Upper lobe of right lung (tissue), 1 donor: ENCODE results near the gene CDKN2AIPNL. TPM values are rescaled to one million over a fixed set of nuclear protein-coding genes. Genes with fewer than 3 reads are reported as not detected.

Source experiments
- ATAC-seq: fragments of 200-7000 bp; cut with Tn5 transposase; one replicate; pipeline ENCODE4 v1.9.1; 2020; ENCODE audit warnings: mild to moderate bottlenecking, moderate library complexity
- DNase-seq: peaks from one replicate; pipeline ENCODE4 v3.0.0-alpha.2; 2020
- H3K27ac ChIP-seq: fragments of 200-600 bp; one replicate; pipeline ENCODE4 v1.8.0; 2022
- H3K27me3 ChIP-seq: fragments of 200-600 bp; one replicate; pipeline ENCODE4 v1.8.0; 2022; ENCODE audit warnings: mild to moderate bottlenecking
- H3K36me3 ChIP-seq: fragments of 200-600 bp; one replicate; pipeline ENCODE4 v1.8.0; 2022
- H3K4me1 ChIP-seq: fragments of 200-600 bp; one replicate; pipeline ENCODE4 v1.8.0; 2022
- H3K4me3 ChIP-seq: fragments of 200-600 bp; one replicate; pipeline ENCODE4 v1.8.0; 2022; ENCODE audit warnings: mild to moderate bottlenecking
- H3K9me3 ChIP-seq: fragments of 200-600 bp; one replicate; pipeline ENCODE4 v1.8.0; 2022
- CTCF ChIP-seq: fragments of 200-600 bp; IDR thresholded peaks from one replicate; pipeline ENCODE4 v1.8.0; 2022; ENCODE audit warnings: antibody characterized with exemption
- intact Hi-C: fragments of 100-400 bp; cut with DNase I; formaldehyde crosslinking; loops from one replicate; pipeline ENCODE4 v1.11.0; 2022
- total RNA-seq: library from RNA; stranded (reverse); fragmentation: NEBNext Ultra II Directional; extraction: Animal tissue kit (Norgen Biotek cat#: 25700); gene quantifications from one replicate; pipeline ENCODE4 v1.2.1, GENCODE V29; 2021
- donor health status: DM: no; HTN: yes; CAD: no; lungs with severe emphysema.

The CDKN2AIPNL gene
- total RNA-seq, 1 donor from 2014 or later, result 16.5 TPM

GRCh38 chr5:134411228-134411545 is 494 bp downstream of the CDKN2AIPNL start:
- H3K9me3 ChIP-seq, result no peaks in the 10 kb centered on the region
- DNase-seq (no peak), ATAC-seq (no peak)
- TF ChIP-seq CTCF, result no peak
- intact Hi-C loops, result loop anchor here (10.0 kb wide), 1 partner anchor 54 kb away; no protein-coding TSS in a partner anchor
- peak overlapping the region; percentile 87 for H3K27ac ChIP-seq
- peaks cover 7% of the 10 kb centered on the region for H3K36me3 ChIP-seq
- peaks cover 22% of the 10 kb centered on the region for H3K4me1 ChIP-seq
- peak overlapping the region; percentile 92 for H3K4me3 ChIP-seq
- no peaks in the 10 kb centered on the region for H3K27me3 ChIP-seq

- ATAC-seq (no peak), DNase-seq (no peak)
- Histone ChIP-seq H3K4me3 (peak overlapping the region; percentile 92), H3K36me3 (peaks cover 8% of the 10 kb centered on the region), H3K4me1 (peaks cover 22% of the 10 kb centered on the region), H3K27me3 (no peaks in the 10 kb centered on the region), H3K27ac (peak overlapping the region; percentile 87), H3K9me3 (no peaks in the 10 kb centered on the region)
- no peak for TF ChIP-seq CTCF
- intact Hi-C loops, result loop anchor here (10.0 kb wide), 1 partner anchor 54 kb away; no protein-coding TSS in a partner anchor
Observed at GRCh38 chr5:134410822-134411221, 859 bp downstream of the CDKN2AIPNL start.

- no peak for ATAC-seq
- H3K4me1 ChIP-seq, result peaks cover 22% of the 10 kb centered on the region
- no peaks in the 10 kb centered on the region for H3K9me3 ChIP-seq
- no peak for DNase-seq
- intact Hi-C loops, result loop anchor here (10.0 kb wide), 1 partner anchor 125 kb away; no protein-coding TSS in a partner anchor
- no peak overlapping the region for H3K27ac ChIP-seq
- no peak overlapping the region for H3K4me3 ChIP-seq
- no peak for TF ChIP-seq CTCF
- no peaks in the 10 kb centered on the region for H3K27me3 ChIP-seq
- H3K36me3 ChIP-seq, result peaks cover 8% of the 10 kb centered on the region
Observed at GRCh38 chr5:134409321-134409720, 2.4 kb downstream of the CDKN2AIPNL start.

GRCh38 chr5:134406390-134406789 is 5.3 kb downstream of the CDKN2AIPNL start:
- H3K36me3 ChIP-seq, result peaks cover 13% of the 10 kb centered on the region
- H3K4me3 ChIP-seq, result no peak overlapping the region
- H3K27ac ChIP-seq, result no peak overlapping the region
- intact Hi-C loops, result loop anchor here (10.0 kb wide), 1 partner anchor 128 kb away; no protein-coding TSS in a partner anchor
- TF ChIP-seq CTCF, result no peak
- no peaks in the 10 kb centered on the region for H3K27me3 ChIP-seq
- DNase-seq, result no peak
- peaks cover 11% of the 10 kb centered on the region for H3K4me1 ChIP-seq
- H3K9me3 ChIP-seq, result no peaks in the 10 kb centered on the region
- no peak for ATAC-seq

GRCh38 chr5:134403951-134404350 is 7.7 kb downstream of the CDKN2AIPNL start:
- ATAC-seq (no peak), DNase-seq (no peak)
- Histone ChIP-seq H3K4me1 (no peaks in the 10 kb centered on the region), H3K4me3 (no peak overlapping the region), H3K36me3 (peaks cover 23% of the 10 kb centered on the region), H3K27me3 (no peaks in the 10 kb centered on the region), H3K27ac (no peak overlapping the region), H3K9me3 (no peaks in the 10 kb centered on the region)
- intact Hi-C loops, result loop anchor here (10.0 kb wide), 1 partner anchor 131 kb away; no protein-coding TSS in a partner anchor
- TF ChIP-seq CTCF, result no peak

- no peaks in the 10 kb centered on the region for H3K4me1 ChIP-seq
- TF ChIP-seq CTCF, result no peak
- H3K36me3 ChIP-seq, result peaks cover 63% of the 10 kb centered on the region
- no peak for DNase-seq
- no peaks in the 10 kb centered on the region for H3K9me3 ChIP-seq
- H3K27me3 ChIP-seq, result no peaks in the 10 kb centered on the region
- no peak overlapping the region for H3K27ac ChIP-seq
- H3K4me3 ChIP-seq, result no peak overlapping the region
- intact Hi-C loops, result no loop called here
- no peak for ATAC-seq
Observed at GRCh38 chr5:134398609-134399155, 13.0 kb downstream of the CDKN2AIPNL start.
